Osteocyte (in vitro differentiated cells): ENCODE data around the gene WSCD1. TPM values are rescaled to one million over a fixed set of nuclear protein-coding genes. Genes with fewer than 3 reads are reported as not detected.

Experiments
- DNase-seq: peaks from one replicate; pipeline ENCODE4 v3.0.0; 2021; ENCODE audit warnings: mixed read lengths; ENCODE audit not compliant: unreplicated experiment; ENCODE audit errors: extremely low spot score
- H3K27ac Mint-ChIP-seq: one replicate; pipeline ENCODE4 v1.8.0; 2021; ENCODE audit warnings: mild to moderate bottlenecking, mixed read lengths; ENCODE audit not compliant: unreplicated experiment
- H3K27me3 Mint-ChIP-seq: one replicate; pipeline ENCODE4 v1.8.0; 2021; ENCODE audit warnings: mixed read lengths; ENCODE audit not compliant: unreplicated experiment
- H3K36me3 Mint-ChIP-seq: one replicate; pipeline ENCODE4 v1.8.0; 2021; ENCODE audit warnings: mixed read lengths; ENCODE audit not compliant: unreplicated experiment
- H3K4me1 Mint-ChIP-seq: one replicate; pipeline ENCODE4 v1.8.0; 2021; ENCODE audit warnings: mixed read lengths; ENCODE audit not compliant: unreplicated experiment
- H3K4me3 Mint-ChIP-seq: one replicate; pipeline ENCODE4 v1.8.0; 2021; ENCODE audit warnings: mild to moderate bottlenecking, moderate library complexity, mixed read lengths; ENCODE audit not compliant: unreplicated experiment
- H3K9me3 Mint-ChIP-seq: one replicate; pipeline ENCODE4 v1.8.0; 2021; ENCODE audit warnings: mixed read lengths; ENCODE audit not compliant: unreplicated experiment
- CTCF ChIP-seq: fragments of 200-600 bp; sonication (generic); IDR thresholded peaks from 2 replicates; pipeline ENCODE4 v1.5.0; 2021; ENCODE audit warnings: antibody characterized with exemption, mild to moderate bottlenecking, moderate library complexity
- total RNA-seq: library from RNA; stranded (reverse); gene quantifications from 2 replicates; pipeline ENCODE4 v1.2.1, GENCODE V29; 2021

WSCD1 gene
- total RNA-seq, 1 donor from 2014 or later: 3.8 TPM

- Mint-ChIP-seq H3K36me3 (no peaks in the 10 kb centered on the region), H3K27me3 (peaks cover 4% of the 10 kb centered on the region), H3K9me3 (no peaks in the 10 kb centered on the region), H3K4me1 (no peaks in the 10 kb centered on the region), H3K27ac (no peak overlapping the region), H3K4me3 (no peak overlapping the region)
- no peak for DNase-seq
- TF ChIP-seq CTCF: no peak
These were observed 100.2 kb downstream of the WSCD1 start for GRCh38 chr17:6170349-6170748.

- DNase-seq: no peak
- H3K27ac Mint-ChIP-seq: no peak overlapping the region
- no peak overlapping the region for H3K4me3 Mint-ChIP-seq
- no peaks in the 10 kb centered on the region for H3K4me1 Mint-ChIP-seq
- no peak for TF ChIP-seq CTCF
- H3K27me3 Mint-ChIP-seq: peaks cover 4% of the 10 kb centered on the region
- H3K36me3 Mint-ChIP-seq: no peaks in the 10 kb centered on the region
- no peaks in the 10 kb centered on the region for H3K9me3 Mint-ChIP-seq
These were observed 102.6 kb downstream of the WSCD1 start for GRCh38 chr17:6172642-6173330.

- no peak overlapping the region for H3K27ac Mint-ChIP-seq
- no peaks in the 10 kb centered on the region for H3K36me3 Mint-ChIP-seq
- H3K4me1 Mint-ChIP-seq: no peaks in the 10 kb centered on the region
These were observed 103.5 kb downstream of the WSCD1 start for GRCh38 chr17:6173653-6174052.

More at GRCh38 chr17:6173653-6174052, 103.5 kb downstream of the WSCD1 start:
- no peak for TF ChIP-seq CTCF
- H3K9me3 Mint-ChIP-seq: no peaks in the 10 kb centered on the region
- H3K4me3 Mint-ChIP-seq: no peak overlapping the region
- DNase-seq: no peak
- peaks cover 2% of the 10 kb centered on the region for H3K27me3 Mint-ChIP-seq
